ENCODE results near the gene PPP1R9A. TPM values are rescaled to one million over a fixed set of nuclear protein-coding genes. Genes with fewer than 3 reads are reported as not detected.
"Not testable (repeated sequence)": the region's sequence is repeated elsewhere in the genome, so short reads cannot be mapped to it uniquely, and the experiment has no call there.

PPP1R9A gene
- polyA plus RNA-seq, 3 donors = not detected

- Histone ChIP-seq H3K9ac (ENCODE audit: insufficient read depth, low read length, poor library complexity, severe bottlenecking) (no peak overlapping the region), H3K4me2 (replicated peaks; ENCODE audit: extremely low read depth, low read length, poor library complexity, severe bottlenecking) (no peak overlapping the region), H3K79me2 (ENCODE audit: insufficient read depth, low read length) (no peaks in the 10 kb centered on the region), H3K36me3 (replicated peaks in 1 of 2; ENCODE audit: control insufficient read depth in 1 of 2, insufficient read depth in 2 of 2, low read length in 2 of 2) (no peaks in the 10 kb centered on the region), H2AFZ (ENCODE audit: insufficient read depth, low read depth, low read length, poor library complexity, severe bottlenecking) (no peak overlapping the region), H3K27me3 (ENCODE audit: control insufficient read depth in 2 of 2, insufficient read depth in 2 of 2, low read length in 2 of 2) (no peaks in the 10 kb centered on the region), H3K27ac (ENCODE audit: low read depth in 1 of 2, low read length in 2 of 2) (no peak overlapping the region), H3K9me3 (replicated peaks in 1 of 2; ENCODE audit: control insufficient read depth in 1 of 2, insufficient read depth in 1 of 2, low read length in 2 of 2) (no peaks in the 10 kb centered on the region), H3K4me3 (replicated peaks in 1 of 3; ENCODE audit: low read depth in 2 of 3, low read length in 3 of 3) (no peak overlapping the region), H4K20me1 (ENCODE audit: insufficient read depth, low read length) (no peaks in the 10 kb centered on the region), H3K4me1 (ENCODE audit: control insufficient read depth in 1 of 2, insufficient read depth in 2 of 2, low read length in 2 of 2) (no peaks in the 10 kb centered on the region)
- Mint-ChIP-seq H3K27me3 (ENCODE audit: low read depth in 3 of 3) (peaks cover 0 to 4% (median 0%) of the 10 kb centered on the region in 3 donors), H3K9me3 (peaks cover 0 to 5% (median 2%) of the 10 kb centered on the region in 7 donors), H3K4me1 (no peaks in the 10 kb centered on the region), H3K36me3 (no peaks in the 10 kb centered on the region), H3K27ac (no peak overlapping the region), H3K4me3 (no peak overlapping the region)
- no peak for DNase-seq
- TF ChIP-seq, protein P1, sequence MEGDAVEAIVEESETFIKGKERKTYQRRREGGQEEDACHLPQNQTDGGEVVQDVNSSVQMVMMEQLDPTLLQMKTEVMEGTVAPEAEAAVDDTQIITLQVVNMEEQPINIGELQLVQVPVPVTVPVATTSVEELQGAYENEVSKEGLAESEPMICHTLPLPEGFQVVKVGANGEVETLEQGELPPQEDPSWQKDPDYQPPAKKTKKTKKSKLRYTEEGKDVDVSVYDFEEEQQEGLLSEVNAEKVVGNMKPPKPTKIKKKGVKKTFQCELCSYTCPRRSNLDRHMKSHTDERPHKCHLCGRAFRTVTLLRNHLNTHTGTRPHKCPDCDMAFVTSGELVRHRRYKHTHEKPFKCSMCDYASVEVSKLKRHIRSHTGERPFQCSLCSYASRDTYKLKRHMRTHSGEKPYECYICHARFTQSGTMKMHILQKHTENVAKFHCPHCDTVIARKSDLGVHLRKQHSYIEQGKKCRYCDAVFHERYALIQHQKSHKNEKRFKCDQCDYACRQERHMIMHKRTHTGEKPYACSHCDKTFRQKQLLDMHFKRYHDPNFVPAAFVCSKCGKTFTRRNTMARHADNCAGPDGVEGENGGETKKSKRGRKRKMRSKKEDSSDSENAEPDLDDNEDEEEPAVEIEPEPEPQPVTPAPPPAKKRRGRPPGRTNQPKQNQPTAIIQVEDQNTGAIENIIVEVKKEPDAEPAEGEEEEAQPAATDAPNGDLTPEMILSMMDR (IDR thresholded peaks at IDR 0.05) = no peak
- intact Hi-C loops (cut with micrococcal nuclease) = no loop called here
- 89% methylated on average over 1 of the region's 5 CpGs for WGBS (ENCODE audit: insufficient coverage)
Measured at GRCh38 chr7:95006010-95006409, 98.6 kb downstream of the PPP1R9A start.

DNA sequence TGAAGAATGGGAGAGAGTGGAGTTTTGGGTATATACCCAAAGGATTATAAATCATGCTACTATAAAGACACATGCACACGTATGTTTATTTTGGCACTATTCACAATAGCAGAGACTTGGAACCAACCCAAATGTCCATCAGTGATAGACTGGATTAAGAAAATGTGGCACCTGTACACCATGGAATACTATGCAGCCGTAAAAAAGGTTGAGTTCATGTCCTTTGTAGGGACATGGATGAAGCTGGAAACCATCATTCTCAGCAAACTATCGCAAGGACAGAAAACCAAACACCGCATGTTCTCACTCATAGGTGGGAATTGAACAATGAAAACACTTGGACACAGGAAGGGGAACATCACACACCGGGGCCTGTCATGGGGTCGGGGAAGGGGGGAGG is 101.4 kb downstream of the PPP1R9A start:
- H3K9me3 ChIP-seq (replicated peaks in 1 of 2; ENCODE audit: control insufficient read depth in 1 of 2, insufficient read depth in 1 of 2, low read length in 2 of 2); DNase-seq; H3K4me1 Mint-ChIP-seq; H3K27ac Mint-ChIP-seq; H3K36me3 ChIP-seq (replicated peaks in 1 of 2; ENCODE audit: control insufficient read depth in 1 of 2, insufficient read depth in 2 of 2, low read length in 2 of 2); H3K36me3 Mint-ChIP-seq; H3K27me3 ChIP-seq (ENCODE audit: control insufficient read depth in 2 of 2, insufficient read depth in 2 of 2, low read length in 2 of 2); H3K79me2 ChIP-seq (ENCODE audit: insufficient read depth, low read length); H3K4me1 ChIP-seq (ENCODE audit: control insufficient read depth in 1 of 2, insufficient read depth in 2 of 2, low read length in 2 of 2); intact Hi-C loops (cut with micrococcal nuclease); H3K4me2 ChIP-seq (replicated peaks; ENCODE audit: extremely low read depth, low read length, poor library complexity, severe bottlenecking); H2AFZ ChIP-seq (ENCODE audit: insufficient read depth, low read depth, low read length, poor library complexity, severe bottlenecking); H3K9ac ChIP-seq (ENCODE audit: insufficient read depth, low read length, poor library complexity, severe bottlenecking); H4K20me1 ChIP-seq (ENCODE audit: insufficient read depth, low read length); H3K27ac ChIP-seq (ENCODE audit: low read depth in 1 of 2, low read length in 2 of 2); H3K4me3 Mint-ChIP-seq; H3K27me3 Mint-ChIP-seq (ENCODE audit: low read depth in 3 of 3); H3K9me3 Mint-ChIP-seq; H3K4me3 ChIP-seq (replicated peaks in 1 of 3; ENCODE audit: low read depth in 2 of 3, low read length in 3 of 3): not testable (repeated sequence)
- no CpG with 5 or more reads among the region's 6 CpGs for WGBS (ENCODE audit: insufficient coverage)
